Spleen (tissue), 11 donors: Measurements from ENCODE around the gene CBL. TPM values are rescaled to one million over a fixed set of nuclear protein-coding genes. Genes with fewer than 3 reads are reported as not detected.

Experiments
- DNase-seq: peaks from one replicate; pipeline ENCODE4 v3.0.0-alpha.2; 2020
- H3K27ac ChIP-seq, 8 donors: fragments of 200-600 bp; sonication (generic) in 7 of 8; 1 replicate in 4 of 8; 2 replicates in 4 of 8; pipeline versions ENCODE4 v1.5.0 to v1.8.0; 2016 to 2021; ENCODE audit warnings: inconsistent platforms in 4 of 8, mild to moderate bottlenecking in 4 of 8, moderate library complexity in 1 of 8
- H3K27me3 ChIP-seq, 7 donors: fragments of 200-600 bp; sonication (generic) in 6 of 7; replicated peaks in 1 of 7; 1 replicate in 4 of 7; 2 replicates in 3 of 7; pipeline versions ENCODE4 v1.5.0 to v1.8.0; 2016 to 2021; ENCODE audit warnings: inconsistent platforms in 3 of 7, mild to moderate bottlenecking in 1 of 7
- H3K36me3 ChIP-seq, 6 donors: fragments of 200-600 bp; sonication (generic) in 5 of 6; 1 replicate in 4 of 6; 2 replicates in 2 of 6; pipeline versions ENCODE4 v1.5.0 to v1.8.0; 2016 to 2021; ENCODE audit warnings: inconsistent platforms in 2 of 6
- H3K4me1 ChIP-seq, 6 donors: fragments of 200-600 bp; sonication (generic) in 5 of 6; 1 replicate in 3 of 6; 2 replicates in 3 of 6; pipeline versions ENCODE4 v1.5.0 to v1.8.0; 2016 to 2021; ENCODE audit warnings: inconsistent platforms in 3 of 6
- H3K4me3 ChIP-seq, 8 donors: fragments of 200-600 bp; sonication (generic) in 7 of 8; 1 replicate in 4 of 8; 2 replicates in 4 of 8; pipeline versions ENCODE4 v1.5.0 to v1.8.0; 2016 to 2021; ENCODE audit warnings: inconsistent platforms in 4 of 8, mild to moderate bottlenecking in 4 of 8, moderate library complexity in 2 of 8
- H3K9me3 ChIP-seq, 8 donors: fragments of 200-600 bp; sonication (generic) in 7 of 8; 1 replicate in 4 of 8; 2 replicates in 4 of 8; pipeline versions ENCODE4 v1.5.0 to v1.8.0; 2016 to 2021; ENCODE audit warnings: inconsistent platforms in 4 of 8
- POLR2A ChIP-seq, 3 donors: fragments of 450-650 bp; IDR thresholded peaks; one replicate each; pipeline ENCODE4 v1.5.1; 2017; ENCODE audit warnings: antibody characterized with exemption in 3 of 3, mild to moderate bottlenecking in 1 of 3
- POLR2AphosphoS5 ChIP-seq, 3 donors: sonication (generic); formaldehyde crosslinking; IDR thresholded peaks; one replicate each; pipeline ENCODE4 v1.5.1; 2017; ENCODE audit warnings: antibody characterized with exemption in 3 of 3
- WGBS, 5 donors: extraction: QIAGEN DNeasy Blood & Tissue Kit in 3 of 5; methylation state at CpG; one replicate each; pipeline versions ENCODE4 v1.1.5 to v1.1.7; 2013 to 2018; 5-methylcytosine and 5-hydroxymethylcytosine counted together
- intact Hi-C: fragments of 100-400 bp; cut with DNase I; formaldehyde crosslinking; loops from one replicate; pipeline ENCODE4 v1.15.0; 2023; ENCODE audit warnings: low total_unique reads
- polyA plus RNA-seq, 3 donors: library from polyadenylated mRNA; stranded (reverse); fragments of 200-250 nt; gene quantifications; one replicate each; pipeline ENCODE4 v1.2.1, GENCODE V29; 2013
- total RNA-seq, 7 donors: library from RNA; depleted of rRNA in 3 of 7; stranded (reverse); fragments of >200 nt in 3 of 7; fragmentation: NEBNext Ultra II Directional in 4 of 7; extraction: Animal tissue kit (Norgen Biotek cat#: 25700) in 4 of 7; gene quantifications; one replicate each; pipeline versions ENCODE4 v1.1.0 to v1.2.1, GENCODE V29; 2016 to 2021
- TF ChIP-seq, protein P1 (sequence below), 11 experiments: fragments of 200-600 bp in 7 of 11; fragments of 450-650 bp in 4 of 11; sonication (generic) in 4 of 11; IDR thresholded peaks in 8 of 11; conservative IDR thresholded peaks in 3 of 11; 1 replicate in 7 of 11; 2 replicates in 4 of 11; pipeline versions ENCODE4 v1.4.0 to v1.8.0; 2016 to 2021; ENCODE audit warnings: antibody characterized with exemption in 11 of 11, inconsistent platforms in 4 of 11, mild to moderate bottlenecking in 1 of 11
- donor health status: healthy with polysubstance abuse.
- donor health status: DM: no; HTN: no; CAD: no; lungs with moderate emphysema.
- donor health status: DM: no; HTN: no; CAD: no.
- donor health status: Bipolar disorder and iron deficiency.
- donor health status: healthy.
- donor health status: DM: no; HTN: no; CAD: no.
- donor health status: DM: yes; HTN: yes; CAD: no.

CBL gene
- total and polyA plus RNA-seq, 10 donors, result 9.4 to 56.3 (median 45.8) TPM

GRCh38 chr11:119314726-119315125 lies 108.6 kb downstream of the CBL start:
- Histone ChIP-seq H3K9me3 (no peaks in the 10 kb centered on the region), H3K36me3 (peaks cover 0 to 52% (median 0%) of the 10 kb centered on the region in 6 donors), H3K27ac (peak overlapping the region in 2 of 8 donors; percentile 83 to 86), H3K4me3 (peak overlapping the region in 3 of 8 donors; percentile 52 to 72 (median 56)), H3K4me1 (peaks cover 9 to 67% (median 53%) of the 10 kb centered on the region in 6 donors), H3K27me3 (peaks cover 0 to 59% (median 27%) of the 10 kb centered on the region in 7 donors)
- no peak for DNase-seq
- 82 to 88% (median 86%) methylated on average over 18 of the region's 18 CpGs for WGBS, 5 donors
- TF ChIP-seq POLR2AphosphoS5 (IDR thresholded peaks at IDR 0.05) (no peak), POLR2A (IDR thresholded peaks at IDR 0.05) (no peak)
- TF ChIP-seq, protein P1, sequence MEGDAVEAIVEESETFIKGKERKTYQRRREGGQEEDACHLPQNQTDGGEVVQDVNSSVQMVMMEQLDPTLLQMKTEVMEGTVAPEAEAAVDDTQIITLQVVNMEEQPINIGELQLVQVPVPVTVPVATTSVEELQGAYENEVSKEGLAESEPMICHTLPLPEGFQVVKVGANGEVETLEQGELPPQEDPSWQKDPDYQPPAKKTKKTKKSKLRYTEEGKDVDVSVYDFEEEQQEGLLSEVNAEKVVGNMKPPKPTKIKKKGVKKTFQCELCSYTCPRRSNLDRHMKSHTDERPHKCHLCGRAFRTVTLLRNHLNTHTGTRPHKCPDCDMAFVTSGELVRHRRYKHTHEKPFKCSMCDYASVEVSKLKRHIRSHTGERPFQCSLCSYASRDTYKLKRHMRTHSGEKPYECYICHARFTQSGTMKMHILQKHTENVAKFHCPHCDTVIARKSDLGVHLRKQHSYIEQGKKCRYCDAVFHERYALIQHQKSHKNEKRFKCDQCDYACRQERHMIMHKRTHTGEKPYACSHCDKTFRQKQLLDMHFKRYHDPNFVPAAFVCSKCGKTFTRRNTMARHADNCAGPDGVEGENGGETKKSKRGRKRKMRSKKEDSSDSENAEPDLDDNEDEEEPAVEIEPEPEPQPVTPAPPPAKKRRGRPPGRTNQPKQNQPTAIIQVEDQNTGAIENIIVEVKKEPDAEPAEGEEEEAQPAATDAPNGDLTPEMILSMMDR (IDR thresholded peaks at IDR 0.05 in 8 of 11, conservative IDR thresholded peaks at IDR 0.05 in 3 of 11), result no peak
- intact Hi-C loops, result no loop called here

DNA sequence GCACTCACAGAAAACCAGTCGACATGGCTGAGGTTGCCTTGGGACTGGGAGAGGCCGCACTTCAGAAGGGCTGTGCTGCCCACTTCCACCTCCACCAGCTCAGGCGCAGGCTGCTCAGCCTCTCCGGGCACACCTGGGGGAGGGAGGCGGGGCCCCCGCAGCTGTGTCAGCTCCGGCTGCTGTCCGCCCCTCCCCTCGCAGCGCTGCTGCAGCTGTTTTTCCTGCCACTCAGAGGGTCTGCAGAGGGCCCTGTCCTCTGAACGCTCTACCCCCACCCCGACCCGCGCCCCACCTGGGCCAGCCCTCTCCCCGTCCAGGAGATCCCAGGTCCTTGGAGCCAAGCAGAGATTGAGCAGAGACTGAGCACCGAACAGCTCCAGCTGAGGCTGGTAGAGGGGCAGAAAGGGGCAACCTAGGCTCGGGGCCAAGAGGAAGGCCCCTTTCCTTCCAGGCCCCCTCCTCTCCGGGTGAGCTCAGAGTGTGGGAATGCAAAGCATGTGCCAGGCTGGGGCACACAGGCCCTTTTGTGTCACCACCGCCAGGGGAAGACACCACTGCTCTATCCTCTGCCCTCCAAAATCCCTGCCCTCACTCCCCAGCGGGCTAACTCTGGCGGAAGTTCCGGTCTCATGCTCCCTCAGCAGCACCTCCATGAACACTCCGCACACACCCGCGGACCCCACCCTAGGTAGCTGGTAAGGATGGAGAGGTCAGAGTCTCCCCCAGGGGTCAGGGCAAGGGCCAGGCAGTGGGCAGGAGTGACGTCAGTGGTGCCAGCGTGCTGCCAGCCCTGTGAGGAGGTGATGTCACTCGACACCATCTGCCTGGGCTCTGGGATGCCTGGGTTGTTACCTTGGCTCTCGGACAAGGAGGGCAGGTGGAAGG lies 109.2 kb downstream of the CBL start:
- peak overlapping the region in 4 of 8 donors; percentile 46 to 86 (median 82) for H3K27ac ChIP-seq
- DNase-seq, result peak; percentile 87
- no peaks in the 10 kb centered on the region for H3K9me3 ChIP-seq
- peak overlapping the region; percentile 31 to 72 (median 40) for H3K4me3 ChIP-seq
- intact Hi-C loops, result no loop called here
- H3K27me3 ChIP-seq, result peaks cover 0 to 65% (median 27%) of the 10 kb centered on the region in 7 donors
- TF ChIP-seq, protein P1 (IDR thresholded peaks at IDR 0.05 in 8 of 11, conservative IDR thresholded peaks at IDR 0.05 in 3 of 11), result peak in 4 of 11 experiments; percentile 11 to 17 (median 13)
- peak in 1 of 3 donors; percentile 32 for TF ChIP-seq POLR2AphosphoS5 (IDR thresholded peaks at IDR 0.05)
- no peak for TF ChIP-seq POLR2A (IDR thresholded peaks at IDR 0.05)
- peaks cover 10 to 70% (median 59%) of the 10 kb centered on the region in 6 donors for H3K4me1 ChIP-seq
- WGBS, 5 donors, result 3 to 8% (median 7%) methylated on average over 16 to 29 of the region's 29 CpGs
- peaks cover 0 to 45% (median 0%) of the 10 kb centered on the region in 6 donors for H3K36me3 ChIP-seq

GRCh38 chr11:119316016-119316728 lies 110.0 kb downstream of the CBL start:
- Histone ChIP-seq H3K4me3 (peak overlapping the region; percentile 31 to 72 (median 40)), H3K4me1 (peaks cover 15 to 70% (median 65%) of the 10 kb centered on the region in 6 donors), H3K27ac (peak overlapping the region in 7 of 8 donors; percentile 7 to 86 (median 67)), H3K9me3 (no peaks in the 10 kb centered on the region), H3K27me3 (peaks cover 0 to 73% (median 31%) of the 10 kb centered on the region in 7 donors), H3K36me3 (peaks cover 0 to 37% (median 0%) of the 10 kb centered on the region in 6 donors)
- TF ChIP-seq POLR2A (IDR thresholded peaks at IDR 0.05), result no peak
- TF ChIP-seq POLR2AphosphoS5 (IDR thresholded peaks at IDR 0.05), result no peak
- TF ChIP-seq, protein P1 (IDR thresholded peaks at IDR 0.05 in 8 of 11, conservative IDR thresholded peaks at IDR 0.05 in 3 of 11), result no peak
- intact Hi-C loops, result no loop called here
- DNase-seq, result no peak
- WGBS, 5 donors, result 0 to 1% (median 1%) methylated on average over 16 to 46 of the region's 46 CpGs
